Stimulated activated naive CD8-positive, alpha-beta T cell treated with anti-CD3 and anti-CD28 coated beads, Interleukin-15, amount 100 ng/mL, for 72 hours (primary cell): ENCODE results near the gene CCDC66.

ENCODE experiments used
- ATAC-seq: fragments of 150-1000 bp; cut with Tn5 transposase; 2 replicates; pipeline ENCODE4 v1.10.0; 2021; ENCODE audit warnings: mild to moderate bottlenecking, moderate library complexity
- DNase-seq, 2 donors: peaks; one replicate each; pipeline ENCODE4 v3.0.0; 2021 to 2022
- H3K27ac Mint-ChIP-seq, 2 donors: one replicate each; pipeline ENCODE4 v1.8.0; 2022; ENCODE audit warnings: mild to moderate bottlenecking in 2 of 2, mixed read lengths in 2 of 2, moderate library complexity in 2 of 2
- H3K27me3 Mint-ChIP-seq: one replicate; pipeline ENCODE4 v1.8.0; 2022; ENCODE audit warnings: mixed read lengths
- H3K4me1 Mint-ChIP-seq: one replicate; pipeline ENCODE4 v1.8.0; 2022; ENCODE audit warnings: mild to moderate bottlenecking, mixed read lengths
- H3K4me3 Mint-ChIP-seq, 2 donors: one replicate each; pipeline ENCODE4 v1.8.0; 2022; ENCODE audit warnings: mild to moderate bottlenecking in 2 of 2, mixed read lengths in 2 of 2, moderate library complexity in 1 of 2
- H3K9me3 Mint-ChIP-seq, 2 donors: one replicate each; pipeline ENCODE4 v1.8.0; 2022; ENCODE audit warnings: mixed read lengths in 2 of 2

Gene CCDC66

DNA sequence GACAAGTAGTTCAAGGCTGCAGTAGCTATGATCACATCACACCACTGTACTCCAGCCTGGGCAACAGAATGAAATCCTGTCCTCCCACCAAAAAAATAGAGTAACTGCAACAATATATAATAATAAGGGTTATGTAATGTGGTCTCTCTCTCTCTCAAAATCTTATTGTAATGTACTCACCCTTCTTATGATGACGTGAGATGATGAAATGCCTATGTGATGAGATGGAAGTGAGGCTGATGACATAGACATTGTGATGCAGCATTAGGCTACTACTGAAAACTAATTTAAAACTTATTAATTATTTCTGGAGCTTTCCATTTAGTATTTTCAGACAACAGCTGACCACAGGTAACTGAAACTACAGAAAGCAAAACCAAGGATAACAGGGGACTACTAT is 98.7 kb downstream of the CCDC66 start:
- Mint-ChIP-seq H3K4me3 (no peak overlapping the region), H3K27ac (no peak overlapping the region), H3K9me3 (peaks cover 0 to 5% of the 10 kb centered on the region in 2 donors), H3K4me1 (peaks cover 39% of the 10 kb centered on the region), H3K27me3 (no peaks in the 10 kb centered on the region)
- DNase-seq (no peak), ATAC-seq (no peak)

- Mint-ChIP-seq H3K4me1 (peaks cover 15% of the 10 kb centered on the region), H3K9me3 (no peaks in the 10 kb centered on the region), H3K4me3 (no peak overlapping the region), H3K27ac (peak overlapping the region in 1 of 2 donors; percentile 80), H3K27me3 (no peaks in the 10 kb centered on the region)
- no peak for ATAC-seq
- DNase-seq: no peak
Observed at GRCh38 chr3:56664823-56665222, 107.8 kb downstream of the CCDC66 start.

- H3K27ac Mint-ChIP-seq: peak overlapping the region in 1 of 2 donors; percentile 27
- DNase-seq: no peak
- H3K9me3 Mint-ChIP-seq: no peaks in the 10 kb centered on the region
- no peak overlapping the region for H3K4me3 Mint-ChIP-seq
- H3K27me3 Mint-ChIP-seq: no peaks in the 10 kb centered on the region
- H3K4me1 Mint-ChIP-seq: peaks cover 13% of the 10 kb centered on the region
- ATAC-seq: peak; percentile 60
Observed at GRCh38 chr3:56667973-56668579, 111.1 kb downstream of the CCDC66 start.
